Lower leg skin (tissue), 4 donors: ENCODE results near the gene CFDP1. TPM values are rescaled to one million over a fixed set of nuclear protein-coding genes. Genes with fewer than 3 reads are reported as not detected.

ENCODE experiments used
- DNase-seq, 2 donors: peaks; one replicate each; pipeline ENCODE4 v3.0.0-alpha.2; 2019; ENCODE audit warnings: low spot score in 2 of 2
- H3K4me3 ChIP-seq: fragments of 200-600 bp; sonication (generic); 2 replicates; pipeline ENCODE4 v1.5.1; 2017; ENCODE audit warnings: mild to moderate bottlenecking, low read depth; ENCODE audit not compliant: poor library complexity, severe bottlenecking
- CTCF ChIP-seq, 3 donors: fragments of 450-650 bp; IDR thresholded peaks; one replicate each; pipeline ENCODE4 v1.5.1; 2016; ENCODE audit warnings: antibody characterized with exemption in 3 of 3, mild to moderate bottlenecking in 3 of 3, moderate library complexity in 2 of 3
- POLR2A ChIP-seq, 2 donors: fragments of 450-650 bp; IDR thresholded peaks; one replicate each; pipeline ENCODE4 v1.6.1; 2016 to 2017; ENCODE audit warnings: antibody characterized with exemption in 2 of 2, mild to moderate bottlenecking in 1 of 2, moderate library complexity in 1 of 2
- WGBS, 2 donors: methylation state at CpG; one replicate each; pipeline ENCODE4 v1.1.5; 2018; 5-methylcytosine and 5-hydroxymethylcytosine counted together
- intact Hi-C: fragments of 100-400 bp; cut with DNase I; formaldehyde crosslinking; loops from one replicate; pipeline ENCODE4 v1.15.0; 2023; ENCODE audit warnings: low total_unique reads
- total RNA-seq, 4 donors: library from RNA; depleted of rRNA; stranded (reverse); fragments of >200 nt; gene quantifications; one replicate each; pipeline ENCODE4 v1.1.0, GENCODE V29; 2016

The CFDP1 gene
- total RNA-seq, 4 donors from 2014 or later: 43.1 to 52.3 (median 49.5) TPM

GRCh38 chr16:75306099-75306762 lies 127.1 kb downstream of the CFDP1 start:
- DNase-seq: no peak
- H3K4me3 ChIP-seq: no peak overlapping the region
- intact Hi-C loops: no loop called here
- TF ChIP-seq CTCF (IDR thresholded peaks at IDR 0.05): no peak
- TF ChIP-seq POLR2A (IDR thresholded peaks at IDR 0.05): no peak
- WGBS, 2 donors: 65% methylated on average over 9 of the region's 9 CpGs

- WGBS, 2 donors: 17 to 24% methylated on average over 8 of the region's 8 CpGs
These were observed 127.8 kb downstream of the CFDP1 start for GRCh38 chr16:75305364-75306098.

GRCh38 chr16:75304521-75305363 lies 128.6 kb downstream of the CFDP1 start:
- peak; percentile 62 to 89 for DNase-seq
- no peak overlapping the region for H3K4me3 ChIP-seq
- no peak for TF ChIP-seq CTCF (IDR thresholded peaks at IDR 0.05)
- no peak for TF ChIP-seq POLR2A (IDR thresholded peaks at IDR 0.05)
- intact Hi-C loops: no loop called here
- WGBS, 2 donors: 26 to 29% methylated on average over 4 of the region's 4 CpGs

More at GRCh38 chr16:75305364-75306098, 127.8 kb downstream of the CFDP1 start:
- TF ChIP-seq POLR2A (IDR thresholded peaks at IDR 0.05) (no peak), CTCF (IDR thresholded peaks at IDR 0.05) (no peak)
- H3K4me3 ChIP-seq: no peak overlapping the region
- DNase-seq: peak; percentile 92 to 96
- intact Hi-C loops: no loop called here

GRCh38 chr16:75301804-75302203 lies 131.5 kb downstream of the CFDP1 start:
- no peak for TF ChIP-seq POLR2A (IDR thresholded peaks at IDR 0.05)
- no peak for TF ChIP-seq CTCF (IDR thresholded peaks at IDR 0.05)
- H3K4me3 ChIP-seq: no peak overlapping the region
- DNase-seq: no peak
- WGBS, 2 donors: 44 to 62% methylated on average over 1 of the region's 1 CpG
- intact Hi-C loops: no loop called here

- DNase-seq: no peak
- TF ChIP-seq CTCF (IDR thresholded peaks at IDR 0.05) (no peak), POLR2A (IDR thresholded peaks at IDR 0.05) (no peak)
- H3K4me3 ChIP-seq: no peak overlapping the region
- 90 to 98% methylated on average over 6 of the region's 6 CpGs for WGBS, 2 donors
- intact Hi-C loops: no loop called here
These were observed 135.0 kb downstream of the CFDP1 start for GRCh38 chr16:75298267-75298666.
